Measurements from ENCODE around the gene ACTL6B. TPM values are rescaled to one million over a fixed set of nuclear protein-coding genes. Genes with fewer than 3 reads are reported as not detected.
A peak's percentile ranks its signal among the peaks of the same experiment; 100 is the strongest.

ACTL6B gene
- total and polyA plus RNA-seq, 2 of the 8 experiments (the other 6 are each of a cell fraction or from before 2014, with no cell fraction given) = 2.1 to 4.5 TPM

- Histone ChIP-seq H3K23ac (ENCODE audit: insufficient read length) (no peak overlapping the region), H3K9me3 (ENCODE audit: insufficient read depth in 2 of 2, low read depth in 1 of 2, low read length in 1 of 2) (no peaks in the 10 kb centered on the region), H3K9ac (replicated peaks in 1 of 4; ENCODE audit: extremely low read depth in 1 of 4, low read depth in 3 of 4, low read length in 3 of 4) (no peak overlapping the region), H2BK20ac (ENCODE audit: low read length) (no peak overlapping the region), H4K20me1 (replicated peaks in 1 of 2; ENCODE audit: control insufficient read depth in 1 of 2, insufficient read depth in 2 of 2, low read length in 2 of 2) (peaks cover 13 to 33% of the 10 kb centered on the region in 2 experiments), H3K23me2 (ENCODE audit: low read depth, low read length) (peaks cover 8% of the 10 kb centered on the region; the same call in 1 of the 2 replicates), H2BK15ac (ENCODE audit: low read length) (no peak overlapping the region), H2AFZ (ENCODE audit: low read length) (no peak overlapping the region), H3K4me2 (ENCODE audit: insufficient read depth in 1 of 2, low read depth in 2 of 2, low read length in 2 of 2) (no peak overlapping the region), H2BK5ac (ENCODE audit: low read depth, low read length) (peak overlapping the region; percentile 24; the same call in 1 of the 2 replicates), H3K4me1 (replicated peaks in 1 of 4; ENCODE audit: control insufficient read depth in 3 of 4, insufficient read depth in 4 of 4, low read length in 3 of 4) (peaks cover 0 to 7% (median 4%) of the 10 kb centered on the region in 4 experiments; a peak in 6 of 7 replicates), H2BK12ac (ENCODE audit: low read depth, low read length) (no peak overlapping the region), H3K79me2 (ENCODE audit: control insufficient read depth in 1 of 2, insufficient read depth in 2 of 2, low read length in 2 of 2) (no peaks in the 10 kb centered on the region), H3K4ac (replicated peaks; ENCODE audit: insufficient read length, low read depth, low read length) (no peak overlapping the region), H3K79me1 (ENCODE audit: low read depth, low read length) (peaks cover 3% of the 10 kb centered on the region), H3K18ac (ENCODE audit: extremely low read depth, low read length) (no peak overlapping the region), H3K4me3 (ENCODE audit: extremely low read depth in 1 of 4, insufficient read depth in 2 of 4, low read depth in 3 of 4, low read length in 4 of 4) (no peak overlapping the region), H3K27me3 (replicated peaks in 1 of 4; ENCODE audit: control insufficient read depth in 3 of 4, extremely low read depth in 1 of 4, insufficient read depth in 3 of 4, low read length in 3 of 4) (no peaks in the 10 kb centered on the region), H2AK5ac (ENCODE audit: low read depth, low read length) (no peak overlapping the region), H3K36me3 (ENCODE audit: control insufficient read depth in 2 of 4, insufficient read depth in 4 of 4, low read length in 3 of 4) (peaks cover 16 to 67% (median 38%) of the 10 kb centered on the region in 4 experiments; a peak in 7 of 8 replicates), H3K14ac (ENCODE audit: insufficient read length) (no peak overlapping the region), H3K27ac (ENCODE audit: low read depth, low read length) (no peak overlapping the region), H2BK120ac (replicated peaks; ENCODE audit: low read depth, low read length) (no peak overlapping the region), H3K56ac (replicated peaks; ENCODE audit: insufficient read length, low read depth, low read length) (no peak overlapping the region), H4K8ac (ENCODE audit: extremely low read depth, insufficient read depth, low read length) (0 out of 2 replicates have a peak overlapping the region, but pooled peaks have one; percentile 65), H4K91ac (replicated peaks; ENCODE audit: insufficient read length, low read length) (no peak overlapping the region), H4K5ac (ENCODE audit: insufficient read length, low read depth, low read length) (no peak overlapping the region)
- peak in 1 of 2 experiments; percentile 59 for DNase-seq (ENCODE audit: low read depth in 1 of 2, low spot score in 2 of 2)
- TF ChIP-seq JUND (IDR thresholded peaks at IDR 0.05; ENCODE audit: low read length) = no peak
- TF ChIP-seq POLR2AphosphoS5 (IDR thresholded peaks at IDR 0.05; ENCODE audit: low read depth, low read length) = peak; percentile 69; the same call in 1 of the 2 replicates
- peak in 1 of 2 experiments; percentile 8; a peak in 1 of 3 replicates for TF ChIP-seq POLR2A (IDR thresholded peaks at IDR 0.05; ENCODE audit: control extremely low read depth in 1 of 2, low read depth in 2 of 2, low read length in 2 of 2)
- TF ChIP-seq NANOG (IDR thresholded peaks at IDR 0.05; ENCODE audit: insufficient read depth, low read depth, low read length, poor library complexity, severe bottlenecking) = no peak
- TF ChIP-seq POU5F1 (IDR thresholded peaks at IDR 0.05; ENCODE audit: low read depth, low read length) = no peak
- 94% methylated on average over 34 of the region's 35 CpGs; no CpG with 5 or more reads in 1 of the 2 experiments for WGBS, 2 experiments (ENCODE audit: extremely low coverage in 1 of 2, insufficient coverage in 1 of 2, insufficient read length in 1 of 2, insufficient replicate concordance in 2 of 2, low coverage in 1 of 2, low lambda C conversion rate in 2 of 2, missing lambda C conversion rate in 1 of 2)
- ChIA-PET CTCF (ENCODE audit: partially characterized antibody) (interaction anchor here (1.0 to 20.7 kb wide), 5 partner anchors 14 to 50 kb away, joined by 3 to 254 read pairs (median 12); partner anchors contain the start of genes GIGYF1 and POP7), POLR2A (ENCODE audit: partially characterized antibody) (interaction anchor here (0.6 to 10.3 kb wide), 20 partner anchors 11 to 173 kb away, joined by 3 to 257 read pairs (median 4); partner anchors contain the start of genes ACTL6B, GIGYF1, MOSPD3 and PCOLCE)
- no peak for FAIRE-seq
Measured at GRCh38 chr7:100678291-100678984, 22.2 kb upstream of the ACTL6B start.

Data from H1 (cell line).